Measurements from ENCODE around the gene DACH1. TPM values are rescaled to one million over a fixed set of nuclear protein-coding genes. Genes with fewer than 3 reads are reported as not detected.
A peak's percentile ranks its signal among the peaks of the same experiment; 100 is the strongest.

DACH1 gene
- total RNA-seq, 1 donor from 2014 or later, result not detected

DNA sequence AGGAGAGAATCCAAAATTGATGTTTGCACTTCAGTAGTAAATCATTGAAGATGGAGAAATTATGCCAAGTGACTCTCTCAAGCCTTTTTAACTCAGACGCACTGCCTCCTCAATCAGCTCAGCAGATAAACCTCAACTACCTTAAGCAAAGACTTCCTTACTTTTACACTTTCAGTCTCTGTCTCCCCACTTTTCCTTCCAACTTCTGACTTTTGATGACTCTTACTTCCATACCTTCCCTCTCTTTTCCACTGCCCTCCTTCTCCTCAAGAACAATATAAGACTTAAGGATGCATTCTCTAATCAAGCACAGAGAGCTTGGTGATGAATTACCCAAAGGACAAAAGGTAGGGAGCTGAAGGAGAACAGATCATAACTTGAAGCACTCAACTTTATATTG, 4.8 kb upstream of the DACH1 start:
- H3K27ac Mint-ChIP-seq, result no peak overlapping the region
- TF ChIP-seq, protein P1, sequence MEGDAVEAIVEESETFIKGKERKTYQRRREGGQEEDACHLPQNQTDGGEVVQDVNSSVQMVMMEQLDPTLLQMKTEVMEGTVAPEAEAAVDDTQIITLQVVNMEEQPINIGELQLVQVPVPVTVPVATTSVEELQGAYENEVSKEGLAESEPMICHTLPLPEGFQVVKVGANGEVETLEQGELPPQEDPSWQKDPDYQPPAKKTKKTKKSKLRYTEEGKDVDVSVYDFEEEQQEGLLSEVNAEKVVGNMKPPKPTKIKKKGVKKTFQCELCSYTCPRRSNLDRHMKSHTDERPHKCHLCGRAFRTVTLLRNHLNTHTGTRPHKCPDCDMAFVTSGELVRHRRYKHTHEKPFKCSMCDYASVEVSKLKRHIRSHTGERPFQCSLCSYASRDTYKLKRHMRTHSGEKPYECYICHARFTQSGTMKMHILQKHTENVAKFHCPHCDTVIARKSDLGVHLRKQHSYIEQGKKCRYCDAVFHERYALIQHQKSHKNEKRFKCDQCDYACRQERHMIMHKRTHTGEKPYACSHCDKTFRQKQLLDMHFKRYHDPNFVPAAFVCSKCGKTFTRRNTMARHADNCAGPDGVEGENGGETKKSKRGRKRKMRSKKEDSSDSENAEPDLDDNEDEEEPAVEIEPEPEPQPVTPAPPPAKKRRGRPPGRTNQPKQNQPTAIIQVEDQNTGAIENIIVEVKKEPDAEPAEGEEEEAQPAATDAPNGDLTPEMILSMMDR (IDR thresholded peaks at IDR 0.05), result no peak
- peaks cover 17% of the 10 kb centered on the region for H3K27me3 Mint-ChIP-seq
- H3K9me3 Mint-ChIP-seq, result no peaks in the 10 kb centered on the region
- CTCF ChIA-PET, result no interaction called here
- no peak overlapping the region for H3K4me3 Mint-ChIP-seq
- intact Hi-C loops (cut with micrococcal nuclease), result loop anchor here (5.0 kb wide), 1 partner anchor 855 kb away; the partner anchor contains the start of genes BORA and MZT1
- no peak for DNase-seq
- no peaks in the 10 kb centered on the region for H3K36me3 Mint-ChIP-seq (ENCODE audit: low read depth)
- ATAC-seq (ENCODE audit: low read depth), result no peak
- POLR2A ChIA-PET, result no interaction called here
- peaks cover 7% of the 10 kb centered on the region for H3K4me1 Mint-ChIP-seq

DNA sequence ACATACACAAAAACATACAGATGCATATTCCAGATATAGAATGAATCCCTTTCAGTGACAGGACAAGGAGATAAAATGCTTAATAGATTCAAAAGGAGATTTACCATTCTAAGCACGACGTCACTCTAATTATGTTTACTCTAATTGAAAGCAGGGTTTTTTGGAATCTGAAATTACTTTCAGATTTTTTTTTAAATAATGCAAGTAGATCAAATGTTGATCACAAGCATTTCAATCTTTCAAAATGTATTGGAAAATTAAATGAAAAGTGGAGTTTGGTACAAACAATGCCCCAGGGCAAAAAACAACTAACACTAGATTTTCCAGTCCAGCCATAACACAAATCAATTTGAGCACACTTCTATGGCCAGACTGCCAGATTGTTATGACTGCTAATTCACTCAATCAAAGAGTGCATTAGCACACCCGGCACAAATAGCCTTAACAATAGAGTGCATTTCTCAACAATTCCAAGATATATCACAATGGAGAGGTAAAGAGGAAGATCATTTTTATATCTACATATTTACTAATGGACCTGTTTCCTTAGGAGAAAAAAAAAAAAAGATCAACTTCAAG, 4.3 kb upstream of the DACH1 start:
- TF ChIP-seq, protein P1 (IDR thresholded peaks at IDR 0.05), result no peak
- no peaks in the 10 kb centered on the region for H3K9me3 Mint-ChIP-seq
- no peaks in the 10 kb centered on the region for H3K36me3 Mint-ChIP-seq (ENCODE audit: low read depth)
- H3K4me3 Mint-ChIP-seq, result no peak overlapping the region
- H3K4me1 Mint-ChIP-seq, result peaks cover 11% of the 10 kb centered on the region
- intact Hi-C loops (cut with micrococcal nuclease), result loop anchor here (5.0 kb wide), 1 partner anchor 856 kb away; the partner anchor contains the start of genes BORA and MZT1
- ChIA-PET POLR2A (no interaction called here), CTCF (no interaction called here)
- ATAC-seq (ENCODE audit: low read depth) (no peak), DNase-seq (no peak)
- H3K27me3 Mint-ChIP-seq, result peaks cover 21% of the 10 kb centered on the region
- H3K27ac Mint-ChIP-seq, result no peak overlapping the region

DNA sequence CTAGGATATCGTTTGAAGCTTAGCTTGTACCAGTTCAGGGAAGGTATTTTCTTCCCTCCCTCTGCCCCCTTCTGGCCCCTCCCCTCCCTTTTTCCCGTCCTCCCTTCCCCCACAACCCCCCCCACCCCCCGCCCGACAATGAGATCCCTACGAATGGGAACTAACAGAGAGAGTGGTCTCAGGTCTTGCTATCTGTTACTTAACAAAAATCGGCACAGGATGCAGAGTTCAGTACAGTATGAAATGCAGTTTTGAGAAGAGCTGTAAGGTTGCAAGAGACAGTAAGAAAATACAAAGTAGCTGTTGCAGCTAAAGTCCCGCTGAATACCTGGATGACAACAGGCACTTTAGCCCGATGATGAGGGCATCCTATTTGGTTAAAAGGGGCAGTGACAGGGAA, 3.1 kb upstream of the DACH1 start:
- no peak overlapping the region for H3K27ac Mint-ChIP-seq
- H3K36me3 Mint-ChIP-seq (ENCODE audit: low read depth), result no peaks in the 10 kb centered on the region
- ChIA-PET POLR2A (no interaction called here), CTCF (no interaction called here)
- ATAC-seq (ENCODE audit: low read depth) (no peak), DNase-seq (no peak)
- peaks cover 14% of the 10 kb centered on the region for H3K4me1 Mint-ChIP-seq
- H3K27me3 Mint-ChIP-seq, result peaks cover 23% of the 10 kb centered on the region
- no peaks in the 10 kb centered on the region for H3K9me3 Mint-ChIP-seq
- no peak overlapping the region for H3K4me3 Mint-ChIP-seq
- TF ChIP-seq, protein P1 (IDR thresholded peaks at IDR 0.05), result no peak
- intact Hi-C loops (cut with micrococcal nuclease), result loop anchor here (5.0 kb wide), 1 partner anchor 857 kb away; the partner anchor contains the start of genes BORA and MZT1

DNA sequence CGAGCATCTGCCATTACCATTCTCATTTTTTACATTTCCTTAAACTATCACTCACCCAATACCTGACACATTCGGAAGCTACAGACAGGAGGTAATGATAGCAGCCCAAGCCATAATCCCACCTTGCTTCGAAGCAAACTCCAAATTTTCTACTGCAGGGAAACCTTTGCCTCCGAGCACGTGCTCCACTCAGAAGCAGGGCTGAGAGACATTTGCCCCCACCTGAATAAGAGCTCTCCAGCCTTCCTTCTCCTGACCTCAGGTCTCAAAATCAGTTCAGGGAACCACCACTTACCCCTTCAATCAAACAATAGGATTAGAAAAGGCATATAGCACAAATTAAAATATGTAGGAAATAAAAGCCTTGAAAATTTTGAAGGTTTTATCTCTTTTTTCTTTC, 2.3 kb upstream of the DACH1 start:
- no peak overlapping the region for H3K4me3 Mint-ChIP-seq
- H3K27me3 Mint-ChIP-seq, result peaks cover 32% of the 10 kb centered on the region
- DNase-seq, result no peak
- intact Hi-C loops (cut with micrococcal nuclease), result no loop called here
- no peak for ATAC-seq (ENCODE audit: low read depth)
- POLR2A ChIA-PET, result no interaction called here
- no peaks in the 10 kb centered on the region for H3K9me3 Mint-ChIP-seq
- peaks cover 22% of the 10 kb centered on the region for H3K4me1 Mint-ChIP-seq
- H3K27ac Mint-ChIP-seq, result no peak overlapping the region
- no peaks in the 10 kb centered on the region for H3K36me3 Mint-ChIP-seq (ENCODE audit: low read depth)
- CTCF ChIA-PET, result no interaction called here
- TF ChIP-seq, protein P1 (IDR thresholded peaks at IDR 0.05), result no peak

DNA sequence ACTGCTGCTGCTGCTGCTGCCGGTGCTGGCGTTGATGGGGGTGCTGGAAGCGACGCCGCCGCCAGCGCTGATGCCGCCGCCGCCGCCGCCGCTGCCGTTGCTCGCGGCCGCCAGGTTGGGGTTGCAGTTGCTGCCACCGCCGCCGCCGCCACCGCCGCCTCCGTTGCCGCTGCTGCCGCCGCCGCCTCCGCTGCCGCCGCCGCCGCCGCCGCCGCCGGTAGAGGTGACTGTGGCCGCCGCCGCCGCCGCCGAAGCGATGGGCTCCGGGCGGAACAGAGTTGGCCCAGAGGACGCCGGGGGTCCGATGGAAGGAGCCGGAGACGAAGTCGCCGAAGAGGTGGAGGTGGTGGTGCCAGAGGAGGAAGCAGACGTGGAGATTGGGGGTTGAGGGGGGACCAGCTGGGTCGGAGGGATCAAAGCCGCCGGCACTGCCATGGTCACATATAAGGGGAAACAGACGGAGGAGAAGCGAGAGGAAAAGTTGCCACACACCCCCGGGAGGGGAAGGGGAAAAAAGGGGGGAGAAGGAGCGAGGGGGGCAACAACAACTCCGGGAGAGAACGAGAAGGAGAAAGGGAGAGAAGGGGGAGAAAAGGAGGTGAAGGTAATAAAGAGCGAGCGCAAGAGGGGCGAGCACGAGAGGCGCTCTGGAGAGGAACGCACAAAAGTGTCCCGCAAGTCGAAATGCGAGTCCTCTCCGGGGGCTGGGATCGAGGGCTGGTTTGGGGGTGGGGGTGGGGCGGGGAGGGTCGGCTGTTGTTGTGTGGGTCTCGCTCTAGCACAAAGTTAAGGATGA, 471 bp downstream of the DACH1 start:
- H3K27me3 Mint-ChIP-seq, result peaks cover 41% of the 10 kb centered on the region
- intact Hi-C loops (cut with micrococcal nuclease), result no loop called here
- peak; percentile 14 for ATAC-seq (ENCODE audit: low read depth)

More for the DNA sequence above, 471 bp downstream of the DACH1 start:
- Mint-ChIP-seq H3K4me3 (peak overlapping the region; percentile 52), H3K36me3 (ENCODE audit: low read depth) (no peaks in the 10 kb centered on the region), H3K27ac (no peak overlapping the region), H3K4me1 (peaks cover 26% of the 10 kb centered on the region), H3K9me3 (no peaks in the 10 kb centered on the region)
- DNase-seq, result no peak
- TF ChIP-seq, protein P1 (IDR thresholded peaks at IDR 0.05), result no peak
- ChIA-PET CTCF (no interaction called here), POLR2A (no interaction called here)
